NCI-H2196 treated with DMSO at 0.1 percent for 48 hours (cell line): Measurements from ENCODE around the gene TMEM37.
"Not testable (repeated sequence)": the region's sequence is repeated elsewhere in the genome, so short reads cannot be mapped to it uniquely, and the experiment has no call there.

ENCODE experiments used
- DNase-seq: peaks from one replicate; lab custom pipeline; 2025; ENCODE audit not compliant: unreplicated experiment; lab: John Stamatoyannopoulos, UW

The TMEM37 gene, protein sequence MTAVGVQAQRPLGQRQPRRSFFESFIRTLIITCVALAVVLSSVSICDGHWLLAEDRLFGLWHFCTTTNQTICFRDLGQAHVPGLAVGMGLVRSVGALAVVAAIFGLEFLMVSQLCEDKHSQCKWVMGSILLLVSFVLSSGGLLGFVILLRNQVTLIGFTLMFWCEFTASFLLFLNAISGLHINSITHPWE

GRCh38 chr2:119431155-119431975 lies at the start of gene TMEM37:
TSS of gene TMEM37 (plus strand) at chr2:119431854. CDS start at chr2:119431904, 50 bp downstream.
- no peak for DNase-seq

- DNase-seq: no peak
These were observed 48.1 kb upstream of the TMEM37 start for GRCh38 chr2:119383410-119384140.

DNA sequence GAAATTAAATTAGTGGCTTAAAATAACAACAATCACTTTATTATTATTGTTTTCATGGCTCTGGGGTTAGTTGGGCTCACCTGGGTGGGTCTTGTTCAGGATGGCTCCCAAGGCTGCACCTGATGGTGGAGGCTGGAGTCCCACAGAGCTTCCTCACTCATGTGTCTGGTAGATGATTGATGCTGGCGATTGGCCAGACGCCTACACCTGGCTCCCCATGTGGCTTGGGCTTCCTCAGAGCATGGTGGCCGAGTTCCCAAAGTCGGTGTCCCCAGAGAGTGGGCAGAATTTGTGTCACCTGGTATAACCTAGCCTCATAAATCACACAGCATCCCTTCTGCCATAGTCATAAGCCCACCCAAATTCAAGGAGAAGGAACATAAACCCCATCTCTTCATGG lies 46.7 kb upstream of the TMEM37 start:
- DNase-seq: no peak

DNA sequence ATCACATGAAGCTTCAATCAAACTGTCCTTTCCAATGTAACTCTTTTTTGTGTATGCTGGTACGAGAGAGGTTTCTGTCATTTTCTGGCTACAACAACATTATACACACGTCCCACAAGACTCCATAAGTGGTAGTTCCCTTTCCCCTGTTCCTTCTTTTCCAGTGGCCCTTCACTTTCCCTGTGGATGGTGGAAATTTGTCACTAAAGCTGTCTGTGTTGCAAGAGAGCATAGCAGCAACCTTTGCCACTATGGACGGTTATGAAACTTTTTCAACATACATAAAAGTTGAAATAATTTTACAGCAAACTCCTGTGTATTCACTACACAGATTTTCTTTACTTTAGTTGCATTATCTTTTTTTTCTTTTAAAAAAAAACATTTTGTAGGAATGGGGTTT lies 46.2 kb upstream of the TMEM37 start:
- DNase-seq: no peak

GRCh38 chr2:119387381-119388129 lies 44.1 kb upstream of the TMEM37 start:
- DNase-seq: no peak

DNA sequence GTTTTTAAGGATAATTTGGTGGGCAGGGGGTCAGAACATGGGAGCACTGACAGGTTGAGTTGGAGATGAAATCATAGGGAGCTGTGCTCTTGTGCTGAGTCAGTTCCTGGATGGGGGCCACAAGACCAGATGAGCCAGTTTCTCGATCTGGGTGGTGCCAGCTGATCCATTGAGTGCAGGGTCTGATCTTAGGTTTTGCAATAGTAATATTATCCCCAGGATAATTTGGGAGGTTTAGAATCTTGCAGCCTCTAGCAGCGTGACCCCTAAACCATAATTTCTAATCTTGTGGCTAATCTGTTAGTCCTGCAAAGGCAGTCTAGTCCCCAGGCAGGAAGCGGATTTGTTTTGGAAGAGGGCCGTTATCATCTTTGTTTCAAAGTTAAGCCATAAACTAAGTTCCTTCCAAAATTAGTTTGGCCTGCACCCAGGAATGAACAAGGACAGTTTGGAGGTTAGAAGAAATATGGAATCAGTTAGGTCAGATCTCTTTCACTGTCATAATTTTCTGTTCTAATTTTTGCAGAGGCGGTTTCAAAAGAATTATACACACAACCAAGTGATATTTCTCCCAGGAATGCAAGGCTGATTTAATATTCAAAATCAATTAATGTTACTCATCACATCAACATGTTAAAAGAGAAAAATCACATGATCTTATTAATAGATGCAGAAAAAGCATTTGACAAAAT lies 41.9 kb upstream of the TMEM37 start:
- DNase-seq: no peak

GRCh38 chr2:119393971-119394748 lies 37.5 kb upstream of the TMEM37 start:
- DNase-seq: no peak

DNA sequence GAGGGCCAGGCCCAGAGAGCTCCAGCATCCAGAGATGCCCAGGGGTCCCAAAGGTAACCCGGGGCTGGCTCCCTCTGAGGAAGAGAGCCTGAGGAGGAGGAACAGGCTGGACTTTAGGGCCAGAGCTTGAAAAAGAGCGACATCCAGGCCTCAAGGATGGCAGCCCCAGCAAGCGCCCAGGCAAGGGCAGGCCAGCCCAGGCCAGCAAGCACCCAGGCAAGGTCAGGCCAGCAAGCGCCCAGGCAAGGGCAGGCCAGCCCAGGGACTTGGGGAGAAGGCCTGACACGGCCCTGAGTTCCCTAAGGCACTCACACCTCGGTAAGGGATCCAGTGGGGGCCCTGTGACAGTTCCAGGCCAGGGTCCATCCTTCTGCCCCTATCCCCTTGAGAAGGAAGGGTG lies 34.5 kb upstream of the TMEM37 start:
- DNase-seq: no peak

GRCh38 chr2:119402106-119402505 lies 29.5 kb upstream of the TMEM37 start:
- no peak for DNase-seq

DNA sequence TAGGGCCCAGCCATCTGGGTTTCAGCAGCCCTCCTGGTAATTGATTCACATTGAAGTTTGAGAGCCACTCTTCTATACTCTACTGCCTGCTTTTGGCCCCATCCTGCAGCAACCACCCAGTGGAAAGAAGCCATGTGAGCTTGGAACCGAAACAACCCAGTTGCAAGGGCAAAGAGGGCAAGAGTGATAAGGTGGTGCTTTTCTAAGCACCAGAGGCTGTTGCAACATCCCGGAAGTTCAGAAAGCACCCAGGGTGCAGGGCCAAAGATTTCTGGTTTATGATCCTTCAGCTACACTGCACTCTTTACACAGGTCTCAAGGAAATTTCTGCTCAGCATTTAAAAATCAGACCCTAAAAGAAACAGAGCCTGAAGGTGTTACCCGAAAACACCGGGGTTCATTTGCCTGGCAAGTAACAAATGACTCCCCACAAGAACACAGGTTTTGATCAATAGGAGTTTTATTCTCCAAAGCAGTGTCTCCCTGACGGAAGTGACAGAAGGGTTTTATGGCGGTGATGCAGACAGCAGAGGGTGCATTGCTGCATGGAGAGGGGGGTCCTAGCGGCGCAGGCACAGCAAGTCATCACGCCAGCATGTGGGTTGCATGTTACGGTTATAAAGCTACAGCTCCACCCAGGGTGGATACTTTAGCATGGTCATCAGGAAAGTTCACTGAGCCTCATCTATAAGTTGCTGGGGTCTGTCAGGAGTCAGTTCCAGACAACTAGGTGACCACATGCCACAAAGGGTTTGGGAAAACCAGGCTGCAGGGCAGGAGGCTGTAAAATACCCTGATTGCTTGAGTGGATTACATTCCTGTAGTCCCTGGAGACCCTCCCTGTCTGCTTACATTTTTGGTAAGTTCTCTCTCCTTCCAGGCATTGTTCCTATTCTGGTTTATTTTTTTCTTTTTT lies 28.8 kb upstream of the TMEM37 start:
- DNase-seq: no peak

DNA sequence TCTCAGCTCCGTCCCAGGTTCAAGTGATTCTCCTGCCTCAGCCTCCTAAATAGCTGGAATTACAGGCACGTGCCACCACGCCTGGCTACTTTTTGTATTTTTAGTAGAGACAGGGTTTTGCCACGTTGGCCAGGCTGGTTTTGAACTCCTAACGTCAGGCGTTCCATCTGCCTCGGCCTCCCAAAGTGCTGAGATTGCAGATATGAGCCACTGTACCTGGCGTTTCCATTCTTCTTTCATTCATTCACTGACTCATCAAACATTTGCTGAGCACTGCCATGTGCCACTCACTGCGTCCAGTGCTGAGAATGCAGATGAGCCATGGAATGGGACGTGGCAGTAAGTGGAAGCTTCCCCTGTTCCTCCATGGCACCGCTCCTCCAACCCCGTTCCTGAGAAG lies 28.0 kb upstream of the TMEM37 start:
- DNase-seq: not testable (repeated sequence)

- DNase-seq: no peak
These were observed 26.5 kb upstream of the TMEM37 start for GRCh38 chr2:119405151-119405550.

DNA sequence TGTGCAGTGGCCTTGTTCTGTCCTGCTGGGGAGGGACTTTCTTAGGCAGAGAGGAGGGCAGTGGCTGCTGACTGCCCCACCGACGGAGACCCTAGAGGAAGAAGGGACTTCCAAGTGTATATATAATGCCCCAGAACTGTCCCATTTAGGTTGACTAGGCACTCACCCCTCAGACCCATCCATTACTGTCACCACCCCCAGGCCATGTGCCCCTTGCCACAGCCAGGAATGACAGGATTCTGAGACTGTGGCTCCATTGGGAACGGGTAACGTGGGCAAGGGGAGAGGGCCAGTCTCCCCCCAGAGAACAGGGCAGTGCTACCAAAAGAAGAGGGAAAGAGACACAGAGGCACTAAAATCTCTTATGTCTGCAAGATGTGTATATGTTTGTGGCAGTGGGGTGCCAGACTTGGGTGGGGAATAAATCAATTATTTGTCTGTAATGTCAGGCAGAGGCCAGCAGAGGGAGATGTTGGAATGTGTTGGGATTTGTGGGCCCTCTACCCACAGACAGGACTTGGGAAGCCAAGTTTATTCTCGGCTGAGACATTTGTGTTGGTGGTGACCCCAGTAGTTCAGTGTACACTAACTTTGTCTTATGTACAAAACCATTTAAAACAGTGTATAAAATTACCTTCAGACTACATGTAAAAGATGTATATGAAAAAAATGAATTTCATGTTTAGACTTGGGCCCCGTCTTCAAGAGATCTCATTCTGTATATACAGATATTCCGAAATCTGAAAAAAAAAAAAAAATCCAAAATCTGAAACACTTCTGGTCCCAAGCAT lies 24.0 kb upstream of the TMEM37 start:
- peak; percentile 57 for DNase-seq

- DNase-seq: no peak
These were observed 23.4 kb upstream of the TMEM37 start for GRCh38 chr2:119408221-119408619.

- DNase-seq: no peak
These were observed 22.1 kb upstream of the TMEM37 start for GRCh38 chr2:119409506-119409905.

GRCh38 chr2:119414894-119415293 lies 16.8 kb upstream of the TMEM37 start:
- no peak for DNase-seq

GRCh38 chr2:119415630-119416029 lies 16.0 kb upstream of the TMEM37 start:
- DNase-seq: no peak

GRCh38 chr2:119416299-119416923 lies 15.2 kb upstream of the TMEM37 start:
- DNase-seq: no peak
